Measurements from ENCODE around the gene ZCCHC7. TPM values are rescaled to one million over a fixed set of nuclear protein-coding genes. Genes with fewer than 3 reads are reported as not detected.

ZCCHC7 gene
- total and polyA plus RNA-seq, 4 donors = 3.3 to 9.7 (median 7.6) TPM

- Histone ChIP-seq H3K27ac (ENCODE audit: low read depth in 1 of 2, low read length in 2 of 2) (no peak overlapping the region), H3K4me3 (ENCODE audit: low read depth in 1 of 3, low read length in 3 of 3) (no peak overlapping the region), H3K27me3 (ENCODE audit: control insufficient read depth in 4 of 4, insufficient read depth in 4 of 4, low read length in 3 of 4) (no peaks in the 10 kb centered on the region), H3K4me1 (ENCODE audit: control insufficient read depth in 4 of 4, insufficient read depth in 4 of 4, low read length in 3 of 4) (no peaks in the 10 kb centered on the region), H3K36me3 (ENCODE audit: control insufficient read depth in 4 of 4, insufficient read depth in 3 of 4, low read depth in 1 of 4, low read length in 3 of 4) (no peaks in the 10 kb centered on the region), H3K9ac (ENCODE audit: low read depth in 1 of 2, low read length in 2 of 2) (no peak overlapping the region), H3K9me3 (ENCODE audit: control insufficient read depth in 4 of 4, low read length in 3 of 4) (no peaks in the 10 kb centered on the region)
- TF ChIP-seq CTCF (IDR thresholded peaks at IDR 0.05; ENCODE audit: low read depth, low read length, missing input control) (no peak), SP1 (IDR thresholded peaks at IDR 0.05) (no peak), NR2F2 (IDR thresholded peaks at IDR 0.05) (no peak), TAF1 (conservative IDR thresholded peaks at IDR 0.05) (no peak), FOXA1 (IDR thresholded peaks at IDR 0.05) (no peak), RAD21 (IDR thresholded peaks at IDR 0.05) (no peak), ZBTB33 (IDR thresholded peaks at IDR 0.05) (no peak), HNF4A (conservative IDR thresholded peaks at IDR 0.05) (no peak), YY1 (IDR thresholded peaks at IDR 0.05) (no peak), HNF4G (IDR thresholded peaks at IDR 0.05) (no peak)
- 79% methylated on average over 4 of the region's 4 CpGs for WGBS
- no peak for DNase-seq (ENCODE audit: low spot score)
Measured at GRCh38 chr9:37287317-37287716, 166.9 kb downstream of the ZCCHC7 start.

GRCh38 chr9:37289631-37290030 is 169.3 kb downstream of the ZCCHC7 start:
- Histone ChIP-seq H3K4me3 (ENCODE audit: low read depth in 1 of 3, low read length in 3 of 3) (no peak overlapping the region), H3K9me3 (ENCODE audit: control insufficient read depth in 4 of 4, low read length in 3 of 4) (no peaks in the 10 kb centered on the region), H3K27ac (ENCODE audit: low read depth in 1 of 2, low read length in 2 of 2) (no peak overlapping the region), H3K4me1 (ENCODE audit: control insufficient read depth in 4 of 4, insufficient read depth in 4 of 4, low read length in 3 of 4) (no peaks in the 10 kb centered on the region), H3K9ac (ENCODE audit: low read depth in 1 of 2, low read length in 2 of 2) (no peak overlapping the region), H3K36me3 (ENCODE audit: control insufficient read depth in 4 of 4, insufficient read depth in 3 of 4, low read depth in 1 of 4, low read length in 3 of 4) (no peaks in the 10 kb centered on the region), H3K27me3 (ENCODE audit: control insufficient read depth in 4 of 4, insufficient read depth in 4 of 4, low read length in 3 of 4) (no peaks in the 10 kb centered on the region)
- 96% methylated on average over 4 of the region's 4 CpGs for WGBS
- TF ChIP-seq YY1 (IDR thresholded peaks at IDR 0.05) (no peak), ZBTB33 (IDR thresholded peaks at IDR 0.05) (no peak), TAF1 (conservative IDR thresholded peaks at IDR 0.05) (no peak)
- DNase-seq (ENCODE audit: low spot score) = no peak

GRCh38 chr9:37290366-37290939 is 170.1 kb downstream of the ZCCHC7 start:
- no peak overlapping the region for H3K4me3 ChIP-seq (ENCODE audit: low read depth in 1 of 3, low read length in 3 of 3)
- WGBS = 97% methylated on average over 7 of the region's 7 CpGs

More at GRCh38 chr9:37290366-37290939, 170.1 kb downstream of the ZCCHC7 start:
- H3K9me3 ChIP-seq (ENCODE audit: control insufficient read depth in 4 of 4, low read length in 3 of 4) = no peaks in the 10 kb centered on the region
- no peak overlapping the region for H3K27ac ChIP-seq (ENCODE audit: low read depth in 1 of 2, low read length in 2 of 2)
- H3K36me3 ChIP-seq (ENCODE audit: control insufficient read depth in 4 of 4, insufficient read depth in 3 of 4, low read depth in 1 of 4, low read length in 3 of 4) = no peaks in the 10 kb centered on the region
- H3K4me1 ChIP-seq (ENCODE audit: control insufficient read depth in 4 of 4, insufficient read depth in 4 of 4, low read length in 3 of 4) = no peaks in the 10 kb centered on the region
- H3K9ac ChIP-seq (ENCODE audit: low read depth in 1 of 2, low read length in 2 of 2) = no peak overlapping the region
- TF ChIP-seq GABPA (IDR thresholded peaks at IDR 0.05 in 1 of 2, conservative IDR thresholded peaks at IDR 0.05 in 1 of 2) (no peak), FOXA1 (IDR thresholded peaks at IDR 0.05) (no peak), YY1 (IDR thresholded peaks at IDR 0.05) (no peak), EGR1 (IDR thresholded peaks at IDR 0.05; ENCODE audit: low read depth in 2 of 2) (no peak)
- no peak for DNase-seq (ENCODE audit: low spot score)
- no peaks in the 10 kb centered on the region for H3K27me3 ChIP-seq (ENCODE audit: control insufficient read depth in 4 of 4, insufficient read depth in 4 of 4, low read length in 3 of 4)
